ENCODE data around the gene PLSCR4.

Gene PLSCR4

GRCh38 chr3:146159616-146160320 is 91.1 kb downstream of the PLSCR4 start:
- DNase-seq: no peak

GRCh38 chr3:146159037-146159436 is 91.9 kb downstream of the PLSCR4 start:
- DNase-seq: no peak

GRCh38 chr3:146157325-146158060 is 93.4 kb downstream of the PLSCR4 start:
- DNase-seq: no peak

GRCh38 chr3:146156666-146157314 is 94.1 kb downstream of the PLSCR4 start:
- no peak for DNase-seq

GRCh38 chr3:146156095-146156494 is 94.8 kb downstream of the PLSCR4 start:
- no peak for DNase-seq

GRCh38 chr3:146154995-146155394 is 95.9 kb downstream of the PLSCR4 start:
- DNase-seq: no peak

GRCh38 chr3:146154316-146154715 is 96.6 kb downstream of the PLSCR4 start:
- no peak for DNase-seq

GRCh38 chr3:146153429-146153828 is 97.5 kb downstream of the PLSCR4 start:
- DNase-seq: no peak

GRCh38 chr3:146152834-146153233 is 98.1 kb downstream of the PLSCR4 start:
- no peak for DNase-seq

GRCh38 chr3:146148468-146148931 is 102.4 kb downstream of the PLSCR4 start:
- peak; percentile 51 for DNase-seq

- no peak for DNase-seq
These were observed 105.3 kb downstream of the PLSCR4 start for GRCh38 chr3:146145642-146146041.

- no peak for DNase-seq
These were observed 108.1 kb downstream of the PLSCR4 start for GRCh38 chr3:146142757-146143156.

Measured in suppressor macrophage treated with lipopolysaccharide for 4 hours (primary cell).